GM23338 (cell line): Measurements from ENCODE around the gene NEK10. TPM values are rescaled to one million over a fixed set of nuclear protein-coding genes. Genes with fewer than 3 reads are reported as not detected.

Source experiments
- ATAC-seq: fragments of 200-7000 bp; cut with Tn5 transposase; 3 replicates; pipeline ENCODE4 v1.9.1; 2020
- DNase-seq: peaks from one replicate; pipeline ENCODE4 v3.0.0-alpha.2; 2015; ENCODE audit warnings: low spot score
- H2AFZ ChIP-seq: fragments of 200-600 bp; sonication (generic); 2 replicates; pipeline ENCODE4 v1.8.0; 2016; ENCODE audit warnings: antibody characterized with exemption, mild to moderate bottlenecking, moderate library complexity
- H3F3A ChIP-seq: fragments of 200-600 bp; sonication (generic); replicated peaks from 2 replicates; pipeline ENCODE4 v1.8.0; 2017; ENCODE audit warnings: antibody characterized with exemption, mixed run types, low read depth
- H3K27ac ChIP-seq: fragments of 200-600 bp; sonication (generic); 2 replicates; pipeline ENCODE4 v1.6.1; 2016; ENCODE audit warnings: low read depth
- H3K27me3 ChIP-seq: fragments of 200-600 bp; sonication (generic); 2 replicates; pipeline ENCODE4 v1.8.0; 2016; ENCODE audit warnings: mild to moderate bottlenecking, mixed run types, moderate library complexity; ENCODE audit not compliant: insufficient read depth
- H3K36me3 ChIP-seq: fragments of 200-600 bp; sonication (generic); 2 replicates; pipeline ENCODE4 v1.8.0; 2016; ENCODE audit warnings: mild to moderate bottlenecking; ENCODE audit not compliant: insufficient read depth
- H3K4me1 ChIP-seq: fragments of 200-600 bp; sonication (generic); 2 replicates; pipeline ENCODE4 v1.8.0; 2016; ENCODE audit warnings: mild to moderate bottlenecking, moderate library complexity; ENCODE audit not compliant: insufficient read depth
- H3K4me2 ChIP-seq: fragments of 200-600 bp; sonication (generic); 2 replicates; pipeline ENCODE4 v1.7.1; 2017; ENCODE audit warnings: mixed run types
- H3K4me3 ChIP-seq: fragments of 200-600 bp; sonication (generic); 2 replicates; pipeline ENCODE4 v1.6.1; 2016; ENCODE audit warnings: mixed run types
- H3K79me2 ChIP-seq: fragments of 200-600 bp; sonication (generic); replicated peaks from 2 replicates; pipeline ENCODE4 v1.8.0; 2017; ENCODE audit warnings: mild to moderate bottlenecking; ENCODE audit not compliant: insufficient read depth
- H3K9me2 ChIP-seq: fragments of 200-600 bp; sonication (generic); 2 replicates; pipeline ENCODE4 v1.8.0; 2017; ENCODE audit not compliant: insufficient read depth
- H4K20me1 ChIP-seq: fragments of 200-600 bp; sonication (generic); replicated peaks from 2 replicates; pipeline ENCODE4 v1.8.0; 2017; ENCODE audit warnings: mild to moderate bottlenecking; ENCODE audit not compliant: insufficient read depth
- H3K27ac Mint-ChIP-seq: 2 replicates; pipeline ENCODE4 v1.8.0; 2020; ENCODE audit warnings: inconsistent platforms, mild to moderate bottlenecking, moderate library complexity, mixed read lengths
- H3K27me3 Mint-ChIP-seq: 3 replicates; pipeline ENCODE4 v1.8.0; 2022; ENCODE audit warnings: low read depth, mild to moderate bottlenecking, moderate library complexity, mixed read lengths, inconsistent platforms; ENCODE audit not compliant: insufficient read depth, poor library complexity
- H3K36me3 Mint-ChIP-seq: 3 replicates; pipeline ENCODE4 v1.8.0; 2021; ENCODE audit warnings: low read depth, mild to moderate bottlenecking, inconsistent platforms, moderate library complexity, mixed read lengths
- H3K4me1 Mint-ChIP-seq: 3 replicates; pipeline ENCODE4 v1.8.0; 2020; ENCODE audit warnings: mild to moderate bottlenecking, inconsistent platforms, mixed read lengths
- H3K4me3 Mint-ChIP-seq: 3 replicates; pipeline ENCODE4 v1.8.0; 2021; ENCODE audit warnings: moderate library complexity, mild to moderate bottlenecking, inconsistent platforms, mixed read lengths
- H3K9me3 Mint-ChIP-seq: 3 replicates; pipeline ENCODE4 v1.8.0; 2020; ENCODE audit warnings: moderate library complexity, mild to moderate bottlenecking, inconsistent platforms, mixed read lengths
- CREB1 ChIP-seq: fragments of 250-450 bp; sonication (Bioruptor Pico); IDR thresholded peaks from 2 replicates; pipeline ENCODE4 v1.5.0; 2020; ENCODE audit warnings: low read depth, mild to moderate bottlenecking, moderate library complexity
- CTCF ChIP-seq, 2 experiments: fragments of 200-600 bp in 1 of 2; sonication (generic) in 1 of 2; conservative IDR thresholded peaks; 2 replicates each; pipeline versions ENCODE4 v1.5.1 to v1.6.1; 2016 to 2017; ENCODE audit warnings: antibody characterized with exemption in 2 of 2, low read depth in 2 of 2, mild to moderate bottlenecking in 2 of 2, moderate library complexity in 1 of 2
- ETS1 ChIP-seq: IDR thresholded peaks from 2 replicates; pipeline ENCODE4 v1.6.1; 2016; ENCODE audit warnings: antibody characterized with exemption
- EZH2 ChIP-seq: fragments of 200-600 bp; sonication (generic); IDR thresholded peaks from one replicate; pipeline ENCODE4 v1.8.0; 2017; ENCODE audit warnings: antibody characterized with exemption, mild to moderate bottlenecking, low read depth; ENCODE audit not compliant: unreplicated experiment
- EZH2phosphoT487 ChIP-seq: fragments of 200-600 bp; sonication (generic); IDR thresholded peaks from one replicate; pipeline ENCODE4 v1.8.1; 2018; ENCODE audit warnings: antibody characterized with exemption; ENCODE audit not compliant: unreplicated experiment
- JUNB ChIP-seq: IDR thresholded peaks from one replicate; pipeline ENCODE4 v1.6.1; 2016; ENCODE audit warnings: antibody characterized with exemption; ENCODE audit not compliant: unreplicated experiment
- NANOG ChIP-seq: IDR thresholded peaks from 2 replicates; pipeline ENCODE4 v1.6.1; 2016; ENCODE audit warnings: antibody characterized with exemption, borderline replicate concordance
- POLR2AphosphoS5 ChIP-seq: IDR thresholded peaks from 2 replicates; pipeline ENCODE4 v1.6.1; 2016; ENCODE audit warnings: antibody characterized with exemption, low read depth
- REST ChIP-seq: IDR thresholded peaks from one replicate; pipeline ENCODE4 v1.6.1; 2018; ENCODE audit warnings: antibody characterized with exemption; ENCODE audit not compliant: unreplicated experiment
- STAT1 ChIP-seq: IDR thresholded peaks from one replicate; pipeline ENCODE4 v1.6.1; 2016; ENCODE audit warnings: antibody characterized with exemption; ENCODE audit not compliant: unreplicated experiment
- ZNF114 ChIP-seq: fragments of 250-450 bp; sonication (Bioruptor Pico); IDR thresholded peaks from 2 replicates; pipeline ENCODE4 v1.5.0; 2020; ENCODE audit warnings: mild to moderate bottlenecking, moderate library complexity
- ZNF331 ChIP-seq: fragments of 250-450 bp; sonication (Bioruptor Pico); IDR thresholded peaks from 2 replicates; pipeline ENCODE4 v1.5.0; 2020; ENCODE audit warnings: low read depth, mild to moderate bottlenecking, moderate library complexity
- ZNF462 ChIP-seq: fragments of 250-450 bp; sonication (Bioruptor Pico); IDR thresholded peaks from 2 replicates; pipeline ENCODE4 v1.5.0; 2020; ENCODE audit warnings: mild to moderate bottlenecking, moderate library complexity
- polyA plus RNA-seq: library from polyadenylated mRNA; unstranded; fragments of >200 nt; fragmentation: Nextera tagmentation; extraction: Ambion mirVana; gene quantifications from 2 replicates; pipeline ENCODE4 v1.2.1, GENCODE V29; 2016
- total RNA-seq: library from RNA; depleted of rRNA; stranded (reverse); fragments of >200 nt; shearing (Covaris generic); gene quantifications from 2 replicates; pipeline ENCODE4 v1.2.3, GENCODE V29; 2014

Gene NEK10
- total and polyA plus RNA-seq, 2 experiments from 2014 or later: 0.55 to 2.0 TPM

- H3K4me1 Mint-ChIP-seq: peaks cover 5% of the 10 kb centered on the region; the same call in 2 of the 3 replicates
- no peak overlapping the region for H3K4me3 ChIP-seq
- no peak overlapping the region for H3K27ac Mint-ChIP-seq
- no peaks in the 10 kb centered on the region for H3K9me2 ChIP-seq
- no peaks in the 10 kb centered on the region; the same call in 1 of the 2 replicates for H4K20me1 ChIP-seq
- DNase-seq (no peak), ATAC-seq (no peak)
- H3K27me3 ChIP-seq: no peaks in the 10 kb centered on the region
- no peaks in the 10 kb centered on the region for H3K4me1 ChIP-seq
- peaks cover 65% of the 10 kb centered on the region; the same call in 2 of the 3 replicates for H3K36me3 Mint-ChIP-seq
- TF ChIP-seq REST (no peak), EZH2 (no peak), ZNF331 (no peak), ZNF114 (CRISPR knock-in tag) (no peak), CTCF (conservative IDR thresholded peaks at IDR 0.05; ENCODE audit: low read depth in 2 of 2) (no peak), ETS1 (no peak), NANOG (no peak), ZNF462 (no peak), EZH2phosphoT487 (no peak), CREB1 (CRISPR knock-in tag) (no peak), POLR2AphosphoS5 (no peak), JUNB (no peak), STAT1 (no peak)
- H3K27ac ChIP-seq: no peak overlapping the region
- no peaks in the 10 kb centered on the region for H3K79me2 ChIP-seq
- H3K27me3 Mint-ChIP-seq: peaks cover 7% of the 10 kb centered on the region
- H3K36me3 ChIP-seq: peaks cover 11% of the 10 kb centered on the region
- no peaks in the 10 kb centered on the region for H3K9me3 Mint-ChIP-seq
- H3F3A ChIP-seq: no peaks in the 10 kb centered on the region
- H3K4me2 ChIP-seq: no peak overlapping the region
- H2AFZ ChIP-seq: no peak overlapping the region
- H3K4me3 Mint-ChIP-seq: no peak overlapping the region
Measured at GRCh38 chr3:27392950-27393679, 23.9 kb upstream of the NEK10 start.
